Skeletal muscle tissue (tissue), 5 donors: ENCODE results near the gene ACTR10. TPM values are rescaled to one million over a fixed set of nuclear protein-coding genes. Genes with fewer than 3 reads are reported as not detected.

Experiments
- H3K27ac ChIP-seq: one replicate; pipeline ENCODE4 v1.7.0; 2013; ENCODE audit warnings: mild to moderate bottlenecking, low read depth, low read length, inconsistent platforms
- H3K27me3 ChIP-seq, 3 donors: one replicate each; pipeline ENCODE4 v1.7.0; 2013; ENCODE audit warnings: low read length in 3 of 3; ENCODE audit not compliant: control insufficient read depth in 3 of 3, insufficient read depth in 3 of 3
- H3K36me3 ChIP-seq, 3 donors: one replicate each; pipeline ENCODE4 v1.7.0; 2013; ENCODE audit warnings: low read length in 3 of 3; ENCODE audit not compliant: control insufficient read depth in 3 of 3, insufficient read depth in 3 of 3
- H3K4me1 ChIP-seq, 3 donors: one replicate each; pipeline ENCODE4 v1.7.0; 2013; ENCODE audit warnings: low read length in 3 of 3, mild to moderate bottlenecking in 3 of 3; ENCODE audit not compliant: control insufficient read depth in 3 of 3, insufficient read depth in 3 of 3
- H3K4me3 ChIP-seq, 3 donors: one replicate each; pipeline ENCODE4 v1.7.0; 2013; ENCODE audit warnings: low read length in 3 of 3
- H3K9ac ChIP-seq, 3 donors: one replicate each; pipeline ENCODE4 v1.7.0; 2013; ENCODE audit warnings: low read length in 3 of 3, mild to moderate bottlenecking in 3 of 3, moderate library complexity in 2 of 3, low read depth in 1 of 3
- H3K9me3 ChIP-seq, 3 donors: one replicate each; pipeline ENCODE4 v1.7.0; 2013; ENCODE audit warnings: low read length in 3 of 3; ENCODE audit not compliant: control insufficient read depth in 3 of 3
- small RNA-seq: library from RNA; depleted of rRNA; stranded (forward); fragments of <200 nt; gene quantifications from one replicate; pipeline ENCODE3, GENCODE V24; 2014
- total RNA-seq: library from RNA; depleted of rRNA; stranded (reverse); fragments of >200 nt; gene quantifications from one replicate; pipeline ENCODE4 v1.2.3, GENCODE V29; 2014
- donor health status: Osteomylitis.

ACTR10 gene
- total RNA-seq, 1 donor from 2014 or later = 62.6 TPM

DNA sequence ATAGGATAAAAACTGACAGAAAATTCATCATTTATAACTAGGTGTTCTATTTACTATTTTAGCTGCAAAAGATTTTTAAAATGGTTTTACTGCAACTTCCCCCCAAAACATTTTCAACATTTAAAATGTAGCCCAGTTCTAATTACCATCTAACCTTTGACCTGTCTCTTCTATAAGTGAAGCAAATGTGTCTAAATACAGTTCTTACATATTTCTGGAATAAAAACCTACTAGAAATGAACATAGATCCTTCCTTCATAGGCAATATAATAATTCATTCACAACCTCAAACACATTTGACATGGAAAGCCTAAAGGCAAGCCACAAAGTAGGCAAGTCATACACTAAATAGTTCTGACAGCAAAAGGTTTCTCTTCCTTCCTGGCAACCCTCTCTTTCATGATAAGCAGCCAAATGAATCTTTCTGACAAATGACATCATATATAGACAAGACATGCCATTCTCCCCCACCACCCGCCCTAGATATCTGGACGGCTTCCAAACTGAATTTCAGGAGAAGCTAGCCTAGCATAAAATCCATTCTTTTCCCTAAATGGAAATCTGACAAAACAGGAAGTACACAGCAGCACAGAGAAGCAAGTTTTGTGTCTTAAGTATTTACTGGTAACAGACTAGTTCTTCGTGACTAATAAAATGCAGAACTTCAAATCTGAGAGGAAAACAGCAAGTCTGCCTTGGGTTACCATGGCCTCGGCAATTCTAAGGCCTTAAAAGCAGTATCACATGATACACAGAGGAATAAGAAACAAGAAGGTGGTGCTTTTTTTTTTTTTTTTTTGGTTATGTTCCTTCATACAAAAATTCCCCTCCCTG is 81.2 kb downstream of the ACTR10 start:
- peaks cover 2 to 32% (median 22%) of the 10 kb centered on the region in 3 donors for H3K36me3 ChIP-seq

GRCh38 chr14:58281969-58282368 is 82.0 kb downstream of the ACTR10 start:
- H3K36me3 ChIP-seq = peaks cover 2 to 32% (median 22%) of the 10 kb centered on the region in 3 donors
- peaks cover 19 to 36% (median 28%) of the 10 kb centered on the region in 3 donors for H3K4me1 ChIP-seq
- H3K9ac ChIP-seq = no peak overlapping the region
- no peak overlapping the region for H3K4me3 ChIP-seq
- H3K9me3 ChIP-seq = no peaks in the 10 kb centered on the region
- H3K27me3 ChIP-seq = no peaks in the 10 kb centered on the region
- H3K27ac ChIP-seq = peak overlapping the region; percentile 67

More for the DNA sequence above, 81.2 kb downstream of the ACTR10 start:
- no peak overlapping the region for H3K4me3 ChIP-seq
- peak overlapping the region; percentile 67 for H3K27ac ChIP-seq
- H3K27me3 ChIP-seq = no peaks in the 10 kb centered on the region
- peak overlapping the region in 1 of 3 donors; percentile 37 for H3K9ac ChIP-seq
- no peaks in the 10 kb centered on the region for H3K9me3 ChIP-seq
- peaks cover 19 to 36% (median 28%) of the 10 kb centered on the region in 3 donors for H3K4me1 ChIP-seq

- Histone ChIP-seq H3K9me3 (no peaks in the 10 kb centered on the region), H3K9ac (peak overlapping the region in 1 of 3 donors; percentile 5), H3K27ac (peak overlapping the region; percentile 67), H3K4me1 (peaks cover 19 to 36% (median 28%) of the 10 kb centered on the region in 3 donors), H3K4me3 (no peak overlapping the region), H3K27me3 (no peaks in the 10 kb centered on the region), H3K36me3 (peaks cover 2 to 25% (median 21%) of the 10 kb centered on the region in 3 donors)
These were observed 83.1 kb downstream of the ACTR10 start for GRCh38 chr14:58282925-58283593.

DNA sequence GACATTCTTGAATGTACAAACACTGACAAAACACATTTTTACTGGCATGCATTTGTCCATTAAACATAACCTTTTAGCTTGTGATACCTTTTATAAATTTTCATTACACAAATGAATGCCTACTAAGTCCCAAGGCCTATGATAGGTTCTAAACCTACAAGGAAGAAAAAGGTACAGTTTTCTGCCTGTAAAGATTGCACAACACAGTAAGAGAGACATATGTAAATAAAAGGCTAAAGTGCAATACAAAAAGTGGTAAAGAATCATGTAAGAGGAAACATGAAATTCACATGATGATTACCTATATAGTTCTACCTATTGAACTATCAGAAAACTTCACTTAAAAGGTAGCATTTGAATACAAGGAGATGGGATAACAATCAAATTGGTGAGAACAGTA is 83.8 kb downstream of the ACTR10 start:
- H3K9me3 ChIP-seq = no peaks in the 10 kb centered on the region
- H3K9ac ChIP-seq = no peak overlapping the region
- H3K4me3 ChIP-seq = no peak overlapping the region
- peak overlapping the region; percentile 67 for H3K27ac ChIP-seq
- H3K27me3 ChIP-seq = no peaks in the 10 kb centered on the region
- H3K36me3 ChIP-seq = peaks cover 2 to 25% (median 22%) of the 10 kb centered on the region in 3 donors
- H3K4me1 ChIP-seq = peaks cover 19 to 36% (median 28%) of the 10 kb centered on the region in 3 donors

DNA sequence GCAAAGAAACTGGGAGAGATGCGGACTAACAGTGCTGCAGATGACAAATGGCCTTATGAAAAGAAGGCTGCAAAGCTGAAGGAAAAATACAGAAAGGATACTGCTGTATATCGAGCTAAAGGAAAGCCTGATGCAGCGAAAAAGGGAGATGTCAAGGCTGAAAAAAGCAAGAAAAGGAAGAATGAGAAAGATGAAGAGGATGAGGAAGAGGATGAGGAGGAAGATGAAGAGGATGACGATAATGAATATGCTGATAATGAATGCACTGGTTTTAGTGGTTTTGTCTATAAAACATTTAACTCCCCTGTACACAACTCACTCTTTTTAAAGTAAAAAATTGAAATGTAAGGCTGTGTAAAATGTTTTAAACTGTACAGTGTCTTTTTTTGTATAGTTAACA is 85.2 kb downstream of the ACTR10 start:
- H3K4me1 ChIP-seq = peaks cover 19 to 32% (median 28%) of the 10 kb centered on the region in 3 donors
- no peaks in the 10 kb centered on the region for H3K9me3 ChIP-seq
- H3K4me3 ChIP-seq = no peak overlapping the region
- H3K27me3 ChIP-seq = no peaks in the 10 kb centered on the region
- H3K36me3 ChIP-seq = peaks cover 2 to 23% (median 19%) of the 10 kb centered on the region in 3 donors
- no peak overlapping the region for H3K9ac ChIP-seq
- H3K27ac ChIP-seq = no peak overlapping the region

Small RNA genes within 50 kb of the gene (small RNA-seq; reads per million reads assigned to genes)
- gene RN7SL598P = not detected

Other genes with a start within 250 kb of the ACTR10 start
- gene ARMH4, start 47.9 kb upstream of the ACTR10 start, total RNA-seq = 6.8 TPM
- gene PSMA3, start 44.7 kb downstream of the ACTR10 start, total RNA-seq = 39.1 TPM
- 17.7 TPM for gene ARID4A, start 98.4 kb downstream of the ACTR10 start, total RNA-seq
- gene TOMM20L, start 195.8 kb downstream of the ACTR10 start, total RNA-seq = not detected
- 42.3 TPM for gene TIMM9, start 227.4 kb downstream of the ACTR10 start, total RNA-seq
- 9.9 TPM for gene KIAA0586, start 227.6 kb downstream of the ACTR10 start, total RNA-seq